Fibroblast of peridontal ligament (primary cell): ENCODE measurements around the gene FOXQ1.

ENCODE experiments used
- DNase-seq: peaks from one replicate; pipeline ENCODE4 v3.0.0-alpha.2; 2010; ENCODE audit errors: extremely low read depth

The FOXQ1 gene

GRCh38 chr6:1311400-1312202 is at the start of gene FOXQ1:
FOXQ1 (plus strand) TSS chr6:1312098; CDS start chr6:1312705, 607 bp downstream.
- DNase-seq = peak; percentile 60

GRCh38 chr6:1262704-1263038 is 49.2 kb upstream of the FOXQ1 start:
- DNase-seq = no peak

GRCh38 chr6:1263039-1263849 is 48.7 kb upstream of the FOXQ1 start:
- peak; percentile 7 for DNase-seq

- no peak for DNase-seq
These were observed 48.0 kb upstream of the FOXQ1 start for GRCh38 chr6:1263850-1264377.

- no peak for DNase-seq
These were observed 47.1 kb upstream of the FOXQ1 start for GRCh38 chr6:1264619-1265445.

GRCh38 chr6:1266686-1267056 is 45.2 kb upstream of the FOXQ1 start:
- DNase-seq = no peak

- DNase-seq = peak; percentile 56
These were observed 44.7 kb upstream of the FOXQ1 start for GRCh38 chr6:1267057-1267732.

GRCh38 chr6:1267790-1268762 is 43.8 kb upstream of the FOXQ1 start:
- no peak for DNase-seq

- no peak for DNase-seq
These were observed 40.7 kb upstream of the FOXQ1 start for GRCh38 chr6:1271071-1271763.

- DNase-seq = no peak
These were observed 33.7 kb upstream of the FOXQ1 start for GRCh38 chr6:1278061-1278720.

GRCh38 chr6:1279065-1279464 is 32.8 kb upstream of the FOXQ1 start:
- no peak for DNase-seq

GRCh38 chr6:1280666-1281300 is 31.1 kb upstream of the FOXQ1 start:
- no peak for DNase-seq

- no peak for DNase-seq
These were observed 30.2 kb upstream of the FOXQ1 start for GRCh38 chr6:1281746-1282145.

GRCh38 chr6:1283501-1283900 is 28.4 kb upstream of the FOXQ1 start:
- DNase-seq = no peak

- peak; percentile 62 for DNase-seq
These were observed 26.3 kb upstream of the FOXQ1 start for GRCh38 chr6:1285556-1285955.

GRCh38 chr6:1285956-1286355 is 25.9 kb upstream of the FOXQ1 start:
- DNase-seq = peak; percentile 51

GRCh38 chr6:1287103-1287591 is 24.8 kb upstream of the FOXQ1 start:
- DNase-seq = peak; percentile 92

- DNase-seq = no peak
These were observed 21.8 kb upstream of the FOXQ1 start for GRCh38 chr6:1290086-1290485.
